ENCODE results near the gene TIMP4.

TIMP4 gene

GRCh38 chr3:12185172-12185710 is 26.5 kb upstream of the TIMP4 start:
- no peak for DNase-seq (ENCODE audit: low spot score)

DNA sequence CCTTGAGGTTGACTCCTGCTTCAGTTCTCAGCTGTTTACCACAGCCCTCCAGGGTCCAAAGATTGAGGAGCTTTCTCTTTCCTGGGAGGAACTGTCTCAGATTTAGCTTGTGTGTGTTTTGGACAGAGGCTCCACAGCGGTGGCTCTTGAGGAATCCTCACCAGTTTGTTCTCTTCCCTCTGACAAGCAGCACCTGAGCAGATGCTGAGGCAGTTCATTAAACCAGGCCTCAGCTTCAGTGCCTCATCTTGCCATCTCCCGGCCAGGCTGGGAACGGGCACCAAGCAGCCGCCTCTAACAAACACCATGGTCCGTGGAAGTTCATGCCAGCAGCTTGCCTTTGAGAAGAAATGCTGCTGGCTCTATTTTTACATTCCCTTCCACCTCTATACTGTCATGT is 25.8 kb upstream of the TIMP4 start:
- DNase-seq (ENCODE audit: low spot score) = no peak

DNA sequence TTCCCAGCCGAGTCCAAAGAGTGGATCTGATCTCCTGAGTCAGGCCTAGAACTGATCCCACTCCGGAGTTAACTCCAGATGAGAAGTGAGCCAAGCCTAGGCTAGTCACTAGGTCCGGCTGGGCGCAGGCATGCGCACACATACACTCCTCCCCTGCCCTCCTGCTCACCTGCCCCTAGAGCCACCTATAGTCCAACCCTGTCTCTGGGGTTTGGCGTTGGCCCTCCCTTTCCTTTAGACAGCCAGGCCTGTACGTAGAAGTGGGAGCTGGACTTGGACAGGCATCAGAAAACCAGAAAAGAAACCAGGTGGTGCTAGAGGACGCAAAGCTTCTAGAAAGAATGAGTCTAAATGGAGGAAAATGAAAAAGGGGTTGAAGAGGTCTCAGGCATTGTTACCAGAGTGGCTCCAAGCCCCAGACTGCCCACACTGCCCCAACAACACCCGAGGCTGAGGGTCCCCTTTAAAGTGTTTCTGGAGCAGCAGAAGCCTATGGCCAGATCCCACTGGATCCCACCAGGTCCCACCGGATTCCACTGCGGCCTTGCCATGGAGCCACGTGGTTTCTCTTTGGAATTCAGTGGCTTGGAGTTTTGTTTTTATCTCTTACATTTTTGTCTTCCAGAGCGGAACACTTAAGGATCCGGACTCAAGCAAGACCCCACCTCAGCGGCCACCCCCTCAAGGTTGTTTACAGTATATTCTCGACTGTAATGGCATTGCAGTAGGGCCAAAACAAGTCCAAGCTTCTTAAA is 24.2 kb upstream of the TIMP4 start:
- no peak for DNase-seq (ENCODE audit: low spot score)

DNA sequence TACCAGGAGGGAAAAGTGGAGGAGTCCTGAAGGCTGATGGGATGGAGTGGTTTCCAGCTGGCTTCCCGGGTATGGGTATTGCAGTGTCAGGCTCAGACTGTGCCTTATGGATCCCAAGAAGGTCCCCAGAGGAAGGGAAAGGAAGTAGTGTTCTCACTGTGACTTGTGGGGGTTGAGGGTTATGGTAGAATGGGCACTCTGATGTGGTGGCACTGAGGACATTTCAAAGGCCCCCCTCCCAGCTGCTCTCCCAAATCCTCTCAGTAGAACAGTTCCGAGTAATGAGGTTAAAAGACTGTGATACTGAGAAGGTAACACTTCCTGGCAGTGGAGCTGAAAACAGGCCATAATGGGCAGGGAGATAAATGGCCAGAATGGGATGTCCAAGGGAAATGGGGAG is 23.1 kb upstream of the TIMP4 start:
- DNase-seq (ENCODE audit: low spot score) = no peak

GRCh38 chr3:12181301-12181700 is 22.6 kb upstream of the TIMP4 start:
- DNase-seq (ENCODE audit: low spot score) = no peak

DNA sequence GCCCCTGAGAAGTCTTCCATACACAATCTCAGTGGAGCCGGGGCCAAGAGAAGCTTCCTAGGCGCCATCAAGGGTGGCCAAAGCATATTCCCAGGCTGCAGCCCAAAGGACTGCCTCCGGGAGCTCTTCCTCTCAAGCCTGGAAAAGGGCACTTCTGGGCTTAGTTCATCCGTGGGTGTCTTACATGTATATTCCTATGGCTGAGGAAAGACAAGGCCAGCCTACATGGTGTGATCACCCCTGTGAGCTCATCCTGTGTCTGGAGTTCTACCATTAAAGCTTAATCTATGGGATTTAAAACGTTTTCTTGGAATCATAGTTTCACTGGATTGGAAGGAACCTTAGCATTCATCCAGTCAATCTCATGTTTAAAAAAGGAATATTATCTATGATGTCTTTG is 21.9 kb upstream of the TIMP4 start:
- DNase-seq (ENCODE audit: low spot score) = no peak

DNA sequence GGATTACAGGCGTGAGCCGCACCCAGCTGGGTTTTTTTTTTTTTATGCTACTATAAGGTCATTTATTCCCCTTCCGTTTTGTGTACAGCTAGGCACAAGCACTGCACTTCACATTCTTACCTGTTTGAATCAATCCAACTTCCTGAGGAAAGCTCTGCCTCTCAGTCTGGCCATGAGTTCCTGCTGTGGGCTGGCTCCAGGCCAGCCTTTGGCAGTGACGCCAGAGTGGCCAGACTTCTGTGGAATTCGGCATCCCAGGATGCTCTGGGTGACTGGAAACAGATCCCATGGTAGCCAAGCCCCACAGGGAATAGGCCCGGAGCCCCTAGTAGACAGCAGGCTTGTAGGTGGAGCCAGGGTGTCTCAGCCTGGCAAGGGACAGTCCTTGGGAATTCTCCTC is 21.5 kb upstream of the TIMP4 start:
- DNase-seq (ENCODE audit: low spot score) = no peak

GRCh38 chr3:12179441-12179840 is 20.7 kb upstream of the TIMP4 start:
- no peak for DNase-seq (ENCODE audit: low spot score)

- no peak for DNase-seq (ENCODE audit: low spot score)
These were observed 19.5 kb upstream of the TIMP4 start for GRCh38 chr3:12178091-12178820.

GRCh38 chr3:12177126-12177525 is 18.4 kb upstream of the TIMP4 start:
- no peak for DNase-seq (ENCODE audit: low spot score)

DNA sequence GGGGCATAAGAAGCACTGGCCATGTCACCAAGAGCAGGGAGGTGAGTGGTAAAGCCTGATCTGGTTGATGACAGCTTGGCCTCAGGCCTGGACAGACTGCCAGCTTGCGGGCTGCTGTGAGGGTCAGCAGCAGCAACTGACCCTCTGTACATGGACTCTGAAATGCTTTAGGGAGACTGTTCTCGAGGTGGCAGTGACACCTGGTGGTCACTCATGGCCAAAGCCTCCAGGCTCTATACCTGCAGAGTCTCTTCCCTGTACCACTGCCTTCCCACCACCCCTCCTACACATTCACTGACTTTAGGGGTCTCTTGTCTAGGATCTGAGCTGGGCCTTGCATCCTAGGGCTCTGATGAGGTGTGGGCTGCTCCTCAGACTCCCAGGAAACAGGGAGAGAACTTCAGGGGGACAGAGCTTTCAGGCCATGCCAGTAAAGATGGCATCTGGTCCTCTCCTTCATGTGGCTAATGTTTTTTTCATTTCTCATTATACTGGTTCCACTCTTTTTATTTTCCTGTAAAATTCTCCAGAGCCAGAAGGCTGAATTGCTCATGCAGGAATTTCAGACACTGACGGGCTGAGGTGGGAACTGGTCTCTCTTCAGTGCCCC is 17.2 kb upstream of the TIMP4 start:
- peak; percentile 22 for DNase-seq (ENCODE audit: low spot score)

GRCh38 chr3:12175137-12175593 is 16.5 kb upstream of the TIMP4 start:
- no peak for DNase-seq (ENCODE audit: low spot score)

GRCh38 chr3:12170207-12170606 is 11.5 kb upstream of the TIMP4 start:
- DNase-seq (ENCODE audit: low spot score) = no peak

DNA sequence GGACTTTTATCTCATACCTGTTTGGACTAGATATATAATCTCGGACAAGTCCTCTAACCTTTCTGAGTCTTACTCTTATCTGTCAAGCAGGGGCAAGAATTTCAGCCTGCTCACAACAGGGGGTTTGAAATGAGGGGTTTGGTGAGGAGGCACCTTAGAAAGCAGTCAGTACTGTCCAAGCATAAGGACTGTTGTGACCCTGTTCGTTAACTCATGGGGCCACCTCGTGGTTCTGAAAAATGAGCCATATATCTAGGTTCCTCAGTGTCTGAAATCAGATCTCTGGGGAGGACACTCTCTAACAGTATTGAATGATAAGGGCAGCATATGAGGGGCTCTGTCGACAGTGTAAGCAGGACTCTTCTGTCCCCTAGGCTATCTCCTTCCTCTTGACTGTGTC is 7.2 kb upstream of the TIMP4 start:
- DNase-seq (ENCODE audit: low spot score) = no peak

DNA sequence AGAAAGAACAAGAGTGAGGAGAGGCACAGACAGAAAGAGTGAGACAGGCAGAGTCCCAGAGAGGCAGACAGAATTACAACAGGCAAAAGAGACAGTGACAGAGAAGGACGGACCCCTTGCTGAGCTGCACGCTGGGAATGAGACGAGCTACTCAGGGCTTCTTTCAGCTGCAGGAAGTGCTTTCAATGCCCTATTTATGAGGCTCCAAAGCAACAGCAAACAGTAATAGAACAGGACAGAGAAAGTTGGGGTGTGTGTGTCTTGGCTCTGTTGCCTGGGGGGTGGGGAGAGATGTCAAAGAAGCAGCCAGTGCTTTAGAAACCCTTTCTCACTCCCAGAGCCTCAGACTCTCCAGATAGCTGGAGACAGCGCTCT is 502 bp upstream of the TIMP4 start:
- DNase-seq (ENCODE audit: low spot score) = no peak

DNA sequence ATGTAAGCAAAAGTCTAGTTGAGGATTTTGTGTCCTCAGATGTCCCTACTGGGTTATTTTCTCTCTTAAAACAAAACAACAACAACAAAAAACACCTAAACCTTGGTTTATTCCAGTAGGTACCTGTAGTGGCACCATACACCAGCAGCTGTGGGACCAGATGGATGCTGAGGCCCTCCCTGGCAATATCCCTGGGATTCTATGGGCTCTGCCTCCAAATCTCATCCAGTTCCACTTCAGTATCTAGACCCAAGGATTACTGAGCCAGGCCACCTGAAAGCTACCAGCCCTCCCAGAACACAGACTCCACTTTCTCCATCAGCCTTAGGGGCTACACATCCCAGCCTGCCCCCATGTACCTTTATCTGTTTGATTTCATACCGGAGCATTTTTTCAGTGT is 1.7 kb downstream of the TIMP4 start:
- no peak for DNase-seq (ENCODE audit: low spot score)

GRCh38 chr3:12155828-12156227 is 2.9 kb downstream of the TIMP4 start:
- no peak for DNase-seq (ENCODE audit: low spot score)

- no peak for DNase-seq (ENCODE audit: low spot score)
These were observed 3.4 kb downstream of the TIMP4 start for GRCh38 chr3:12155264-12155663.

DNA sequence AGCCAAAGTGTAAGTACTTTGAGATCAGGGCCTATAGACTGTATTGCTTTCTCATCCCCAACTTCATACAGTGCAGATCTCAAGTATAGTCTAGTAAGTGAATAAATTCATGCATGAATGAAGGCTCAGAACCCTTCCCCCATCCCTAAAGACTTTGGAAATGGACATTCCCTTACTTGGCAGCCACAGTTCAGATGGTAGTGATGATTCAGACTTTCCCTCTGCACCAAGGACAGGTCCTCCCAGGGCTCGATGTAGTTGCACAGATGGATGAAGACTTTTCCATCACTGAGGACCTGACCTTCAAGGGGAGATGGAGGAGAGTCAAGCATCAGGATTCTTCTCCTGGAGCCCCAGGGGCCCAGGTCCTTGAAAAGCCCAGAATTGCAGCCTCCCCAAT is 4.6 kb downstream of the TIMP4 start:
- DNase-seq (ENCODE audit: low spot score) = no peak

DNA sequence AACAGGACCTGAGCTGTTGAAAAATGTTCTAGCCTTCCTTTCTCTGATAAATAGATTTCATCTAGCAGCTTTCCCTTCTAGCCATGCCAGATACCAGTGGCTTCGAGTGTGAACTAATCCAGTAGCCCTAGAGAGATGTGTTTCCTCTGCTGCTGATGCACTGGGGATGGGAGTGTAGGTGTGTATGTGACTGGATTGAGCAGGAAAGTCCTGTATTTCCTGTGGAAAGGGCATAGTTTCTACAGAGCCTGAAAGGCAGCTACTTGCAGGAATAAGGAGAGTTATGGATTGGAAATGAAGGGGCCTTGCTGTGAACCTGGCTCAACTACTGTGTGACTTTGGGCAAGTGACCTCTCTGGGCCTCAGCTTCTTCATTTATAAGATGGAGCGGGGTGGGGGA is 8.6 kb downstream of the TIMP4 start:
- no peak for DNase-seq (ENCODE audit: low spot score)

DNA sequence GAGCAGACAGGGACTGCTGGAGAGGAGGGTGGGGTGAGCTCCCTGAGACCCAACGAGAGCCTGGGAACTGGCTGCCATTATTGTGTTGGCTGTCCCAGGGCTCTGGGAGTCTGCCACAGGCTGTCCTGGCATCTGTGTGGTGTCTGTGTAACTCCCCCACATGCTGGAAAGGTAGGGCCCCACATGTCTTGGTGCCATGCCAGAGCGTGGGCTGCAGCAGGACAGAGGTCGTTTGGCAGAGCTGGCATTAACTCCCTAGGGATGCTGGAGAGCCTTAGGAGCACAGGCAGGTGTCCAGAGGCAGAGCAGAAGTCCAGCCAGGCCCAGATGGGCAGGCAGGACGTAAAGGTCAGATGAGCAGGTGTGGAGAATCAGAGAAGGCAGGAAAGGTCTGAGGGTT is 9.7 kb downstream of the TIMP4 start:
- no peak for DNase-seq (ENCODE audit: low spot score)

DNA sequence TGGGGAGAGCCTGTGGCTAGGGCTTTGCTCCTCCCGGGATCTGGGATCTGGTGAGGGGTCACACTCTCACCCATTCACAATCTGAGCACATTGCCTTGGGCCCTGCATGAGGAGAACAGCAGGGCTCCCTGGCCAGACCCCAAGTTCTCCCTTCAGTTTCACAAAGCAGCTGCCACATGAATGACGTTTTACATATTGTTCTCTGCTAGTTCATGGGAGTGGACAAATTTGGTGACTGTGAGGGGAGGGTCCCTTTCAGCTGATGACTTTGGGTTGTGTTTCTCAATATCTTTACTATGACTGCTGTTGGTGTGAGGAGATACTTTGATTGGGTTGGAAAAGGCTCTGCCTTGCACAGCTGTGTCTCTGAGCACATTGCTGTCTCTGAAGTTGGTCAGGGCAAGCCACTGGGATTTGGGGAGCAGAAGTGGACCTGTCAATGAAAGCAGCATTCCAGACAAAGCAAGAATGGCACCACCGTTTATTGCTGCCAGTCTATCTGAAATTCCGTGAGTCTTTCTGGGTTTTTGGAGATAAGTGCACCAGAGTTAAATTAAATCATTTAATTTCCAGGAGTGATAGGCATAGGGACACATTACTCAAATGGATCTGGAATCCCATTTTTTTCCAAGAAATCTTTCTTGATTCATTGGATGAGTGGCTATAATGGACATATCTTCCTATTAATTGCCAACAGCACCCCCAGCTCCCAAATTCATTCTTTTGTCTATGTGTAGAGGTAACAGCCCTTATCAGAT is 10.3 kb downstream of the TIMP4 start:
- DNase-seq (ENCODE audit: low spot score) = no peak
